ENCODE data around the gene MYB.

DNA sequence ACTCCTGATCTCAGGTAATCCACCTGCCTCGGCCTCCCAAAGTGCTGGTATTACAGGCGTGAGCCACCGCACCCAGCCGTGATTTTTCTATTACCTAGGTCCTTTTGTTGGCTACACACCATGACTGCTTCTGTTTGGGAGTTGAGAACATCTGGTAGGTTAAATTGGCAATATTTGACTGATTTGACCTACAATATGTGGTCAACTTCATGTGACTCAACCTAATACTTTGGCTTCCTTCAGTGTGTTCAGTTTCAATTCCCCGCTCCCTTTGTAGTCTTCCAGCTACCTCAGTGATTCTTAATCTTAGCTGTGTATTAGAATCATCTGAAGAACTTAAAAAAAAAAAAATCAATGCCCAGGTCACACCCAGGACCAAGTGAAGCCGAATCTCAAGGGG lies 47.4 kb downstream of the MYB start:
- TF ChIP-seq, protein P1, sequence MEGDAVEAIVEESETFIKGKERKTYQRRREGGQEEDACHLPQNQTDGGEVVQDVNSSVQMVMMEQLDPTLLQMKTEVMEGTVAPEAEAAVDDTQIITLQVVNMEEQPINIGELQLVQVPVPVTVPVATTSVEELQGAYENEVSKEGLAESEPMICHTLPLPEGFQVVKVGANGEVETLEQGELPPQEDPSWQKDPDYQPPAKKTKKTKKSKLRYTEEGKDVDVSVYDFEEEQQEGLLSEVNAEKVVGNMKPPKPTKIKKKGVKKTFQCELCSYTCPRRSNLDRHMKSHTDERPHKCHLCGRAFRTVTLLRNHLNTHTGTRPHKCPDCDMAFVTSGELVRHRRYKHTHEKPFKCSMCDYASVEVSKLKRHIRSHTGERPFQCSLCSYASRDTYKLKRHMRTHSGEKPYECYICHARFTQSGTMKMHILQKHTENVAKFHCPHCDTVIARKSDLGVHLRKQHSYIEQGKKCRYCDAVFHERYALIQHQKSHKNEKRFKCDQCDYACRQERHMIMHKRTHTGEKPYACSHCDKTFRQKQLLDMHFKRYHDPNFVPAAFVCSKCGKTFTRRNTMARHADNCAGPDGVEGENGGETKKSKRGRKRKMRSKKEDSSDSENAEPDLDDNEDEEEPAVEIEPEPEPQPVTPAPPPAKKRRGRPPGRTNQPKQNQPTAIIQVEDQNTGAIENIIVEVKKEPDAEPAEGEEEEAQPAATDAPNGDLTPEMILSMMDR (conservative IDR thresholded peaks at IDR 0.05; ENCODE audit: low read length): no peak
- no peak for TF ChIP-seq EZH2phosphoT487 (IDR thresholded peaks at IDR 0.05; ENCODE audit: borderline replicate concordance)
